Right cardiac atrium (tissue), 5 donors: Measurements from ENCODE around the gene TMBIM4. TPM values are rescaled to one million over a fixed set of nuclear protein-coding genes. Genes with fewer than 3 reads are reported as not detected.

Source experiments
- ATAC-seq, 2 donors: fragments of 200-7000 bp; cut with Tn5 transposase; one replicate each; pipeline versions ENCODE4 v1.8.0 to v1.9.1; 2020; ENCODE audit warnings: moderate library complexity in 2 of 2, mild to moderate bottlenecking in 1 of 2
- DNase-seq, 3 donors: peaks; one replicate each; pipeline ENCODE4 v3.0.0-alpha.2; 2020
- H3K27ac ChIP-seq: one replicate; pipeline ENCODE4 v1.5.1; 2013; ENCODE audit warnings: mild to moderate bottlenecking, low read length, control low read depth, moderate library complexity
- H3K27me3 ChIP-seq: one replicate; pipeline ENCODE4 v1.6.1; 2013; ENCODE audit not compliant: control insufficient read depth, insufficient read depth
- H3K4me1 ChIP-seq: one replicate; pipeline ENCODE4 v1.6.1; 2013; ENCODE audit warnings: low read length; ENCODE audit not compliant: control insufficient read depth, insufficient read depth
- H3K4me3 ChIP-seq: one replicate; pipeline ENCODE4 v1.5.1; 2013; ENCODE audit warnings: low read length, control low read depth
- H3K9me3 ChIP-seq: one replicate; pipeline ENCODE4 v1.6.1; 2013; ENCODE audit warnings: low read length; ENCODE audit not compliant: control insufficient read depth
- WGBS: extraction: QIAGEN DNeasy Blood & Tissue Kit; methylation state at CpG from one replicate; pipeline ENCODE4 v1.1.7; 2013; 5-methylcytosine and 5-hydroxymethylcytosine counted together
- intact Hi-C, 4 donors: fragments of 100-400 bp; cut with DNase I; formaldehyde crosslinking; loops; one replicate each; pipeline versions ENCODE4 v1.11.0 to v1.14.0; 2022 to 2023
- polyA plus RNA-seq: library from polyadenylated mRNA; stranded (reverse); fragments of 200-250 nt; gene quantifications from one replicate; pipeline ENCODE4 v1.2.3, GENCODE V29; 2013
- total RNA-seq, 4 donors: library from RNA; stranded (reverse); fragmentation: NEBNext Ultra II Directional; extraction: Animal tissue kit (Norgen Biotek cat#: 25700); gene quantifications; one replicate each; pipeline ENCODE4 v1.2.1, GENCODE V29; 2021
- donor health status: healthy with polysubstance abuse.
- donor health status: DM: no; HTN: yes; CAD: no.
- donor health status: DM: no; HTN: no; CAD: no.
- donor health status: DM: no; HTN: yes; CAD: no; lungs with severe emphysema.
- donor health status: DM: yes; HTN: yes; CAD: no.

TMBIM4 gene
- total and polyA plus RNA-seq, 5 donors = 86.4 to 178 (median 91.3) TPM

DNA sequence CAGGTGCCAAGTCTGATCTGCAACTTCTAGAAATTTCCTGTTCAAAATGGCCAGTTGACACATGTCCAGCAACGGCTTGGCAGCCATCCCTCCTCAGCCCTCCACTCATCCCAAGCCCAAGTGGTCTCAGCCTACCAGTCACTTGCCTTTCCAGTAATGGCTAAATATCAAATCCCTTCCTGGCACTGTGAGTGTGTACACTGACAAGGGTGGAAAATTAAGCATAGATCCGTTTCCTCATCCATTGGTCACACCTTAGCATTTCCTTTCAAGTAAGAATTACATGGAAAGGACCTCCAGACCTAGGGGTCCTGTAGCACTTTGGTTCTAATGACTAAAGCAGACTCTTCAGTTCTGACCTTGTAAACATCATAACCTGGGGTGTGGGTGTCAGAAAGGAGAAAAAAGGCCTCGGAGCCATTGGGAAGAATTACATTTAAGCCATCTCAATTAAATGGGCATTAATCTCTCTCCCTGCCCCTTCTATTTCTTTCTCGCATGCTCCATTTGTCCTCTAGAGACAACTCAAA, 54.7 kb downstream of the TMBIM4 start:
- Histone ChIP-seq H3K27me3 (no peaks in the 10 kb centered on the region), H3K9me3 (no peaks in the 10 kb centered on the region), H3K27ac (no peak overlapping the region), H3K4me1 (no peaks in the 10 kb centered on the region), H3K4me3 (no peak overlapping the region)
- WGBS = 66% methylated on average over 4 of the region's 4 CpGs
- intact Hi-C loops = no loop called here
- no peak for DNase-seq
- peak in 1 of 2 donors; percentile 39 for ATAC-seq

DNA sequence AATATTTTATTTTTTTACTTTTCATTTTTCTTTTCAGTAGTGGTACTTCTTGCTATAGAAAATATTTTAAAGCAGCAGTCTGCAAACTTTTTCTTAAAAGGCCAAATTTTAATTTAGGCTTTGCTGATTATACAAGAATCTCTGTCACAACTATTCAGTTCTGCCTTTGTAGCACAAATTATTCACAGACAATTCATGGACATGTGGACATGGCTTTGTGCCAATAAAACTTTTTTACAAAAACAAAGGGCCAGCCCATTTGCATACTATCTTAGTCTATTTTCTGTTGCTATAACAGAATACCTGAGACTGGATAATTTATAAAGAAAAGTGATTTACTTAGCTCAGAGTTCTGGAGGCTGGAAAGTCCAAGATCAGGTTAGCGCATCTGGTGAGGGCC, 56.3 kb downstream of the TMBIM4 start:
- ATAC-seq (no peak), DNase-seq (no peak)
- Histone ChIP-seq H3K27me3 (no peaks in the 10 kb centered on the region), H3K27ac (no peak overlapping the region), H3K9me3 (no peaks in the 10 kb centered on the region), H3K4me3 (no peak overlapping the region), H3K4me1 (no peaks in the 10 kb centered on the region)
- intact Hi-C loops = no loop called here
- WGBS = 100% methylated on average over 1 of the region's 1 CpG

DNA sequence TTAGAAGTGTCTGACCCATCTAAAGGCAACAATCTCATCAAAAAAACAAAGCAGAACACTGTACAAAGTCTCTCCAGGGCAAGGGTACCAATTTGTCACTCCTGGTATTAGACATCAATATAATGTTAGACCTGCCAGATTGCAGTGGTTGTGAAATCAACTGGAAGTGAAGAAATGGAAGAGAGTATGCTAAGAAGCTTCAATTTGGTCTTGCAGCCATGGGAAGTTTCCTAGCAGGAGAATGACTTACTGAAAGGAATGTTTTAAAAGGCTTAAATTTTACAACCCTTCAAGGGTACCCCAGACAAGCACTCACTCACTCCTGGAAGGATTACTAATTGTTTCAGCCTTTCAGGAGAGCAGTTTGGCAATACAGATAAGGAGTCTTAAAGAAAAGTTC, 58.2 kb downstream of the TMBIM4 start:
- intact Hi-C loops = no loop called here
- H3K4me1 ChIP-seq = no peaks in the 10 kb centered on the region
- no peaks in the 10 kb centered on the region for H3K27me3 ChIP-seq
- no peaks in the 10 kb centered on the region for H3K9me3 ChIP-seq
- H3K4me3 ChIP-seq = no peak overlapping the region
- no peak for DNase-seq
- no peak for ATAC-seq
- H3K27ac ChIP-seq = no peak overlapping the region

DNA sequence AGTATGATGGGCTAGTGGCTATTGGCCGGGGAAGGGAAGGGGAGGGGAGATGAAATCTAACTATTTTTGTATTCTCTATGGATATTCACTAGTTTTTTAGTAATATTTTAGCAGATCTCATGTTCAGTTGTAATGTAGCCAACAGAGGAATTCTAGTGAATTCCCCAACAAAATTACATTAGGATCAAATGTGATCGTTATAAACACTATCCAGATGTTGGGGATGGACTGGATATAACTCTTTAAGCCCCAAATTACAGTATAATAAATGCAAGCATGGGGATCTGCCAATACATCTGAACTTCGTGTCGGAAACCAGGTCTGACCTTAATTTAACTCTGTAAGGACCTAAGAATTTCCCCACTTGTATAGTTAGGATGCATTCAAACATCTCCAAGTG, 60.7 kb downstream of the TMBIM4 start:
- no peak overlapping the region for H3K27ac ChIP-seq
- H3K9me3 ChIP-seq = no peaks in the 10 kb centered on the region
- 81% methylated on average over 4 of the region's 4 CpGs for WGBS
- ATAC-seq (no peak), DNase-seq (no peak)
- no peaks in the 10 kb centered on the region for H3K27me3 ChIP-seq
- no peak overlapping the region for H3K4me3 ChIP-seq
- intact Hi-C loops = loop anchor here in 1 of 4 donors (10.0 kb wide), 1 partner anchor 1214 kb away; no protein-coding TSS in a partner anchor
- no peaks in the 10 kb centered on the region for H3K4me1 ChIP-seq

DNA sequence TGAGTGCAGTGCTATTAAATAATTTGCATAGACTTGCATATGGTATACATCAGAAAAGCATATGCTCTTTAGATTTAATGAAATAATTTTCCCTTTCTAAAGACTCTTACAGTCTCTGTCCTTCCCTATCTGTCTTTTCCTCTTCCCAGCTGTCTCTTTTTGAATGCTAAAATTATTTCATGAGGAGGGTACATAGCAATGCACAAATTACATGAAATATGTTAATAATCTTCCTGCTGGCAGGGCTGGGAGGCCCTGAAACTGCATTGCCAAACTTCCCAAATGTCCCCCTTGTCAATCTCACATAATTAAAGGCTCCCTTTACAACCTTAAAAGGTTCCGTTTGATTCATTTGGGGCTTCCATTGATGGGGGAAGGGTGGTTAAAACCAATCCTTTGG, 61.4 kb downstream of the TMBIM4 start:
- intact Hi-C loops = loop anchor here in 1 of 4 donors (10.0 kb wide), 1 partner anchor 1214 kb away; no protein-coding TSS in a partner anchor
- no peak overlapping the region for H3K27ac ChIP-seq

DNA sequence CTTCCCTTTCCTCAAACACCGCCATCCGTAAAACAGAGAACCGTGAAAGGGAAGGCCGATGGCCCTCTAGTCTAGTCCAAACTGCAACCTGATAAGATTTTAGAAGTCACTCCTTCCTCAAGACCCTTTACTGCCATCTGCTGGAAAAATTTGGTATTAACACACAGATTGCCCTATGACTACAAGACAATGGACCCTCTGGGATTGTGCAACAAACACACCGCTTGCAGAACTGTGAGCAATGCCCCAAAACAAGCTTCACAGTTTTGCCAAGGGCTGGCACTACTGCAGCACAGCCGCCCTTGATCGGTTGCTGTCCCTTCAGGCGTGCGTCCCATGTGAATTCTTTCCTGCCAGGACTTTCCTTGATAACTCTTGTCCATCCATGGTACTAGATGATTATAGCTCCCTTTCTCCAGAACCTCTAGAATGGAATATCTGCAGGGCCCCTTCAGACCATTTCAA, 62.3 kb downstream of the TMBIM4 start:
- 27% methylated on average over 9 of the region's 9 CpGs for WGBS
- Histone ChIP-seq H3K4me1 (no peaks in the 10 kb centered on the region), H3K9me3 (no peaks in the 10 kb centered on the region), H3K27ac (no peak overlapping the region), H3K4me3 (no peak overlapping the region), H3K27me3 (no peaks in the 10 kb centered on the region)
- ATAC-seq (peak; percentile 83 to 87), DNase-seq (peak in 2 of 3 donors; percentile 31 to 52)
- intact Hi-C loops = loop anchor here in 1 of 4 donors (10.0 kb wide), 1 partner anchor 1213 kb away; no protein-coding TSS in a partner anchor

More for the DNA sequence above, 61.4 kb downstream of the TMBIM4 start:
- WGBS = 88% methylated on average over 1 of the region's 1 CpG
- Histone ChIP-seq H3K9me3 (no peaks in the 10 kb centered on the region), H3K4me1 (no peaks in the 10 kb centered on the region), H3K4me3 (no peak overlapping the region), H3K27me3 (no peaks in the 10 kb centered on the region)
- DNase-seq (no peak), ATAC-seq (no peak)

DNA sequence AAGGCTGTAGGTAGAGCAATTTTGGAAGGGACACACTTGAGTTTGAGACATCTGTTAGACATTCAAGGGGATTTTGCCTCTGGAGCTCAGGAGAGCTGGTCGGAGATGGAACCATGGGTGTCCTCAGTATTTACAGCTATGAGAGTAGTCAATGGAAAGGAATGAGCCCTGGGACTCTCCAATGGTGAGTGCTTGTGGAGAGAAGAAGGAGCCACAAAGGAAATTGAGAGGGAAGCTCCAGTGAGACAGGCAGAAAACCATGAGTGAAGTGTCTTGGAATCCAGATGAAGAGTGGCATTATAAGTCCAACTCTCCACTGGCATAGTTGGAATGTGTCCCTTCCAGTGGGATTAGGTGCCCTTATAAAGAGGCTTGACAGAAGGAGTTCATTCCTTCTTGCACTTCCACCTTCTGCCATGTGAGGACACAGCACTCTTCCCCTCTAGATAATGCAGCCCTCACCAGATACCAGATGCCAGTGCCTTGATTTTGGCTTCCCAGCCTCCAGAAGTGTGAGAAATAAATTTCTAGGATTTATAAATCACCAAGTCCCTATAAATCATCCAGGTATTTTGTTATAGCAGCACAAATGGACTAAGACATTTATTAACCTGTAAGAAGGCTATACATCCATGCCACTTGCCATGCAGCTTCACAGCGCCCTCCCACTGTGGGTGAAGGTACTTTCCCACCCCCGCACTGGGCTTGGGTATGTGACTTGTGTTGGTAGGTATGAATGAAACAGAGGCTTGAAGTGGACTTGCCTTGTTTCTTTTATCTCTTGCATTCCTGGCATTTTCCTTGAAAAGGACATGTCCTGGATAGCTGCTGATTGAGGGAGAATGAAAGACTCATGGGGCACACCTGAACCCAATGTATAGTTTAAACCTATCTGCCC, 66.5 kb downstream of the TMBIM4 start:
- Histone ChIP-seq H3K4me1 (no peaks in the 10 kb centered on the region), H3K9me3 (no peaks in the 10 kb centered on the region), H3K27me3 (no peaks in the 10 kb centered on the region), H3K4me3 (no peak overlapping the region), H3K27ac (no peak overlapping the region)
- intact Hi-C loops = loop anchor here in 1 of 4 donors (10.0 kb wide), 1 partner anchor 1208 kb away; no protein-coding TSS in a partner anchor
- WGBS = 86% methylated on average over 3 of the region's 3 CpGs
- DNase-seq (no peak), ATAC-seq (no peak)

DNA sequence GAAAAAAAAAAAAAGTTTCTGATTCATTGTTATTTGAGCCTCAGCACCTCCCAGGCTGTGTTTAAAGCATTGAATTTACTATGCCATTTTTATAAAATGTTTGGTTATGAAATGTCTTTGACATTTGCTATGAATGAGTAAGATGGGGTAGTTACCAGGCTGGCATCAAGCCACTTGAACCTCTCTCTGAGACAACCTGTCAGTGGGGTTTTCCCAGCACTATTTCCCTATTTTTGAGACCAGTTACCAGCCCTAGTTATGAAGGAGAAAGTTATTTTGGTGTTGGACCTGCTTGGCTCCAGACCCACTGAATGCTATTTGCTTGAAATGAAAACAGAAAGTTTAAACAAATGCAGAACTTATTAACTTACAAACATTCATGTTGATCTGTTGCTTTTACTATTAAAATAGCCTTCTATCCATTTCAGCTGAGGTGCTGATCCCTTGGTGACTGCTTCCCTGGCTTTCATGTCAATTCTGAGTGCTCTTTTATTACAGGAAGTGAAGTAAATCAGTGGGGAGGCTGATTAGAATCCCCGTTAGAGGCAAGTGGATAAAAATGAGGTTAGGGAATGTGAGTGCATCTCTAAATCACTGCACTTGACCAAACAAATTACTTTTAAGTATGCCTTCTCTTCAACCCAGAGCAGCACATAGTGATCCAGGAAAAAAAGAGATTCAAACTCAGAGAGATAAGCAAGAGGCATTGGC, 77.1 kb downstream of the TMBIM4 start:
- ATAC-seq (no peak), DNase-seq (no peak)
- H3K4me3 ChIP-seq = no peak overlapping the region
- H3K27ac ChIP-seq = no peak overlapping the region
- intact Hi-C loops = no loop called here
- 4% methylated on average over 1 of the region's 1 CpG for WGBS
- H3K27me3 ChIP-seq = no peaks in the 10 kb centered on the region
- no peaks in the 10 kb centered on the region for H3K9me3 ChIP-seq
- H3K4me1 ChIP-seq = no peaks in the 10 kb centered on the region

DNA sequence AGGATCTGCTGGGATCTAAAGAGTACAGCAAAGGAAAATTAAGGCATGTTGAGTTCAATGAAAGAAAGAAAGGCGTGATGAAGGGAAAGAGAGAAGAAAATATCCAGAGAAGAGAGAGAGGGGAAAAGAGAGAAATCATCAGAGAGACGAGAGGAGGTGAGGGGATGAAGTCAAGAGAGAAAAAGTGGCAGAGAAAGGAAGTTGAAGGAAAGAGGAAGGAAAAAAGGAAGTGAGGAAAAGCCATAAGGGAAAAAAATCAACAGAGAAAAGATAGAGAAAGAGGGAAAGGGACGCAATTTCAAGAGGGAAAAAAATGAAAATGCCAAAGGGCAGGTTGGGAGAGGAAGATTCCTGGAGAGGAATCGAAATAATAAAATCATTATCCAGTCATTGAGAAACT, 79.6 kb downstream of the TMBIM4 start:
- H3K27me3 ChIP-seq = no peaks in the 10 kb centered on the region
- 75% methylated on average over 4 of the region's 4 CpGs for WGBS
- no peaks in the 10 kb centered on the region for H3K9me3 ChIP-seq
- intact Hi-C loops = no loop called here
- H3K4me1 ChIP-seq = no peaks in the 10 kb centered on the region
- no peak overlapping the region for H3K27ac ChIP-seq
- no peak overlapping the region for H3K4me3 ChIP-seq
- DNase-seq (no peak), ATAC-seq (no peak)

DNA sequence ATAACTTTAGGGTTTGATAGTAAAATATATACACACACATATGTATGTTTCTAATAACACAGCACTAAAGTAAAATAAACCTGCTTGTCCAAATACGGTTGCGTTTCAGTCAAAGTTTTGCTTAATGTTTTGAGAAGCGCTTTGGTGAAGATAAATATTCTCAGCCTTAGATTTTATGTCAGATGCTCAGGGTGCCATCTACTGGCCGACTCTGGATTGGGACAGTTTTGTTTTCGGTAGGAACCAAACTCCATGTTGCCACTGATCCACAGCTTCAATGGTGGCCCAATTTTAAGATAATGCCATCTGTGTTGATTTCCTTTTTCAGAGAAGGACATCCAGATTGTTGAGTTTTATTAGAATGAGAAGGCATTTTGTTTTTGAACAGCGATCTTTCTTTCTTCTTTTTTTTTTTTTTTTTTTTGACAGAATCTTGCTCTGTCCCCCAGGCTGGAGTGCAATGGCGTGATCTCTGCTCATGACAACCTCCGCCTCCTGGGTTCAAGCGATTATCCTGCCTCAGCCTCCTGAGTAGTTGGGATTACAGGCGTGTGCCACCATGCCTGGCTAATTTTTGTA, 82.3 kb downstream of the TMBIM4 start:
- no peak overlapping the region for H3K4me3 ChIP-seq
- no peaks in the 10 kb centered on the region for H3K4me1 ChIP-seq
- H3K27me3 ChIP-seq = no peaks in the 10 kb centered on the region
- ATAC-seq (peak; percentile 54 to 61), DNase-seq (peak; percentile 54 to 79 (median 65))
- H3K9me3 ChIP-seq = no peaks in the 10 kb centered on the region
- intact Hi-C loops = loop anchor here in 3 of 4 donors (5.0 to 10.0 kb wide), 2 partner anchors 523 to 530 kb away; no protein-coding TSS in a partner anchor
- WGBS = 32% methylated on average over 10 of the region's 10 CpGs
- H3K27ac ChIP-seq = no peak overlapping the region
